Measurements from ENCODE around the gene GOLGA8Q.
"Not testable (repeated sequence)": the region's sequence is repeated elsewhere in the genome, so short reads cannot be mapped to it uniquely, and the experiment has no call there.

GOLGA8Q gene

GRCh38 chr15:30551750-30552149 is at the start of gene GOLGA8Q:
TSS of gene GOLGA8Q (plus strand) at chr15:30552050. CDS start at chr15:30552078, 28 bp downstream.
- DNase-seq (ENCODE audit: low read depth in 2 of 2, low spot score in 1 of 2), result not testable (repeated sequence)

- DNase-seq (ENCODE audit: low read depth in 2 of 2, low spot score in 1 of 2), result not testable (repeated sequence)
Observed at GRCh38 chr15:30502904-30503781, 48.7 kb upstream of the GOLGA8Q start.

- not testable (repeated sequence) for DNase-seq (ENCODE audit: low read depth in 2 of 2, low spot score in 1 of 2)
Observed at GRCh38 chr15:30504162-30504843, 47.5 kb upstream of the GOLGA8Q start.

GRCh38 chr15:30514545-30514944 is 37.3 kb upstream of the GOLGA8Q start:
- not testable (repeated sequence) for DNase-seq (ENCODE audit: low read depth in 2 of 2, low spot score in 1 of 2)

- DNase-seq (ENCODE audit: low read depth in 2 of 2, low spot score in 1 of 2), result not testable (repeated sequence)
Observed at GRCh38 chr15:30523453-30524243, 28.2 kb upstream of the GOLGA8Q start.

- not testable (repeated sequence) for DNase-seq (ENCODE audit: low read depth in 2 of 2, low spot score in 1 of 2)
Observed at GRCh38 chr15:30525912-30526311, 25.9 kb upstream of the GOLGA8Q start.

- DNase-seq (ENCODE audit: low read depth in 2 of 2, low spot score in 1 of 2), result not testable (repeated sequence)
Observed at GRCh38 chr15:30529049-30529448, 22.8 kb upstream of the GOLGA8Q start.

GRCh38 chr15:30566949-30567348 is 15.1 kb downstream of the GOLGA8Q start:
- DNase-seq (ENCODE audit: low read depth in 2 of 2, low spot score in 1 of 2), result not testable (repeated sequence)

- not testable (repeated sequence) for DNase-seq (ENCODE audit: low read depth in 2 of 2, low spot score in 1 of 2)
Observed at GRCh38 chr15:30573012-30573491, 21.2 kb downstream of the GOLGA8Q start.

GRCh38 chr15:30579394-30579970 is 27.6 kb downstream of the GOLGA8Q start:
- DNase-seq (ENCODE audit: low read depth in 2 of 2, low spot score in 1 of 2), result not testable (repeated sequence)

GRCh38 chr15:30580716-30581115 is 28.9 kb downstream of the GOLGA8Q start:
- DNase-seq (ENCODE audit: low read depth in 2 of 2, low spot score in 1 of 2), result not testable (repeated sequence)

- DNase-seq (ENCODE audit: low read depth in 2 of 2, low spot score in 1 of 2), result not testable (repeated sequence)
Observed at GRCh38 chr15:30598953-30599352, 47.1 kb downstream of the GOLGA8Q start.

GRCh38 chr15:30603796-30604195 is 51.9 kb downstream of the GOLGA8Q start, which contains the start of gene GOLGA8H:
TSS of gene GOLGA8H (plus strand) at chr15:30604028. CDS start at chr15:30604126, 98 bp downstream.
- DNase-seq (ENCODE audit: low read depth in 2 of 2, low spot score in 1 of 2), result not testable (repeated sequence)

Measured in stimulated activated CD8-positive, alpha-beta memory T cell treated with anti-CD3 and anti-CD28 coated beads, Interleukin-4, amount 100 ng/mL, for 4 hours (primary cell).